Measurements from ENCODE around the gene TMEM54.

Gene TMEM54

GRCh38 chr1:32931760-32932159, 30.6 kb upstream of the TMEM54 start:
- Histone ChIP-seq H3K4me1 (ENCODE audit: control insufficient read depth, low read depth, low read length) (peaks cover 5% of the 10 kb centered on the region), H3K9me3 (ENCODE audit: control insufficient read depth, low read depth, low read length) (no peaks in the 10 kb centered on the region), H3K27ac (ENCODE audit: low read length) (no peak overlapping the region), H3K36me3 (ENCODE audit: control insufficient read depth, low read depth, low read length) (peaks cover 12% of the 10 kb centered on the region), H3K27me3 (ENCODE audit: control insufficient read depth, insufficient read depth, low read length) (peaks cover 25% of the 10 kb centered on the region), H3K9ac (ENCODE audit: low read length) (no peak overlapping the region), H3K4me3 (ENCODE audit: low read length) (no peak overlapping the region)

DNA sequence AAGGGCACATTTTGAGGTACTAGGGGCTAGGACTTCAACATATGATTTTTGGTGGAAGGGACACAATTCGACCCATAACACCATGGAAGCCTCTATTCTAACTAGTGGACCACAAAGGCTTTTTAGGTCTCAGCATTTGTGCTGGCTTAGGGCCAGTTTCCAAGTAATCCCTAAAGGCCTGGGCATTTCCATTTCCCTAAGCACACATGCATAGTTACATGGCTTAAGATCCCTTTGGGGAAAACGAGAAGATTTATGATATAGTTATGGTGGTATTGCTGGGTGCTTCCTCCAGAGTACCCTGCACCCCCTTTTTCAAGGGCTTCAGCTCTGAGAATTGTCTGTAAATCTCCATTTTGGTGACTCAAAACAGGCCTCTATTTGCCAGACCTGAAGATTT, 28.2 kb upstream of the TMEM54 start:
- Histone ChIP-seq H3K27ac (ENCODE audit: low read length) (no peak overlapping the region), H3K36me3 (ENCODE audit: control insufficient read depth, low read depth, low read length) (no peaks in the 10 kb centered on the region), H3K9me3 (ENCODE audit: control insufficient read depth, low read depth, low read length) (no peaks in the 10 kb centered on the region), H3K9ac (ENCODE audit: low read length) (no peak overlapping the region), H3K4me1 (ENCODE audit: control insufficient read depth, low read depth, low read length) (peaks cover 5% of the 10 kb centered on the region), H3K27me3 (ENCODE audit: control insufficient read depth, insufficient read depth, low read length) (peaks cover 49% of the 10 kb centered on the region), H3K4me3 (ENCODE audit: low read length) (no peak overlapping the region)

- no peaks in the 10 kb centered on the region for H3K36me3 ChIP-seq (ENCODE audit: control insufficient read depth, low read depth, low read length)
- H3K9ac ChIP-seq (ENCODE audit: low read length), result no peak overlapping the region
- H3K4me3 ChIP-seq (ENCODE audit: low read length), result no peak overlapping the region
- no peak overlapping the region for H3K27ac ChIP-seq (ENCODE audit: low read length)
- peaks cover 55% of the 10 kb centered on the region for H3K27me3 ChIP-seq (ENCODE audit: control insufficient read depth, insufficient read depth, low read length)
- H3K9me3 ChIP-seq (ENCODE audit: control insufficient read depth, low read depth, low read length), result no peaks in the 10 kb centered on the region
- peaks cover 2% of the 10 kb centered on the region for H3K4me1 ChIP-seq (ENCODE audit: control insufficient read depth, low read depth, low read length)
Measured at GRCh38 chr1:32928715-32929114, 27.5 kb upstream of the TMEM54 start.

GRCh38 chr1:32928285-32928684, 27.1 kb upstream of the TMEM54 start:
- Histone ChIP-seq H3K9ac (ENCODE audit: low read length) (no peak overlapping the region), H3K4me3 (ENCODE audit: low read length) (no peak overlapping the region), H3K27me3 (ENCODE audit: control insufficient read depth, insufficient read depth, low read length) (peaks cover 59% of the 10 kb centered on the region), H3K27ac (ENCODE audit: low read length) (no peak overlapping the region), H3K9me3 (ENCODE audit: control insufficient read depth, low read depth, low read length) (no peaks in the 10 kb centered on the region), H3K4me1 (ENCODE audit: control insufficient read depth, low read depth, low read length) (no peaks in the 10 kb centered on the region), H3K36me3 (ENCODE audit: control insufficient read depth, low read depth, low read length) (no peaks in the 10 kb centered on the region)

DNA sequence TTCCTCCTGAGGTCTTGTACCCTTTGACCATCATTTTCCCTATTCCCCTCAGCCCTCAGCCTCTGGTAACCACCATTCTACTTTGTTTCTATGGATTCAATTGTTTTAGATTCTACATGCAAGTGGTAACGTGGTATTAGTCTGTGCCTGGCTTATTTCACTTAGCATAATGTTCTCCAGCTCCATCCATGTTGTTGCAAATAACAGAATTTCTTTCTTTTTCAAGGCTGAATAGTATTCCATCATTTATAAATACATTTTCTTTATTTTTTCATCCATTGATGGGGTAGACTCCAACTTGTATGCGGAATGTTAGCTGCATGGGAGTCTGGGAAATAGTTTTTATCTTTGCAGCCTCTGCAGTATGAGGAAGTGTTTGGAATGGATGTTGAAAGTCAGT, 26.3 kb upstream of the TMEM54 start:
- H3K9me3 ChIP-seq (ENCODE audit: control insufficient read depth, low read depth, low read length), result no peaks in the 10 kb centered on the region
- no peaks in the 10 kb centered on the region for H3K36me3 ChIP-seq (ENCODE audit: control insufficient read depth, low read depth, low read length)
- H3K4me3 ChIP-seq (ENCODE audit: low read length), result no peak overlapping the region
- H3K9ac ChIP-seq (ENCODE audit: low read length), result no peak overlapping the region
- H3K27ac ChIP-seq (ENCODE audit: low read length), result no peak overlapping the region
- H3K4me1 ChIP-seq (ENCODE audit: control insufficient read depth, low read depth, low read length), result no peaks in the 10 kb centered on the region
- H3K27me3 ChIP-seq (ENCODE audit: control insufficient read depth, insufficient read depth, low read length), result peaks cover 68% of the 10 kb centered on the region

DNA sequence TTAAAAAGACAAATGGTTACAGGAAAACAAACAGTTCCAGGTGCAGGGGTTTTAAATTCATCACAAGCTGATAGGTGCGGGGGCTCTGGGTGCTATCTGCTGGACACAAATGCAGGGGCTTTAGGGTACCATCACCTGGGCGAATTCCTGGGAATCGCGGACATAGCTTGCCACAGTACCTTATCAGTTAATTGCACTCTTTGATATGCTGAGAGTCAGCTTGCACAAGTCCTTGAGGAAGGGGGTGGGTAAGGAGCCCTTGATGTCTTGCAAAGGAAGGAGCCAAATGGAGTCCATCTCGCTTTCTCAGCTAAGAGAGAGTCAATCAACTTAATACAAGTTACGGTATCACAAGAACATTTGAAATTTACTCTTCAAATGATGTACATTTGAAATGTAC, 25.4 kb upstream of the TMEM54 start:
- Histone ChIP-seq H3K27me3 (ENCODE audit: control insufficient read depth, insufficient read depth, low read length) (peaks cover 68% of the 10 kb centered on the region), H3K9ac (ENCODE audit: low read length) (no peak overlapping the region), H3K36me3 (ENCODE audit: control insufficient read depth, low read depth, low read length) (no peaks in the 10 kb centered on the region), H3K4me3 (ENCODE audit: low read length) (peak overlapping the region; percentile 71), H3K4me1 (ENCODE audit: control insufficient read depth, low read depth, low read length) (no peaks in the 10 kb centered on the region), H3K27ac (ENCODE audit: low read length) (no peak overlapping the region), H3K9me3 (ENCODE audit: control insufficient read depth, low read depth, low read length) (no peaks in the 10 kb centered on the region)

- Histone ChIP-seq H3K27ac (ENCODE audit: low read length) (no peak overlapping the region), H3K9ac (ENCODE audit: low read length) (no peak overlapping the region), H3K27me3 (ENCODE audit: control insufficient read depth, insufficient read depth, low read length) (peaks cover 68% of the 10 kb centered on the region), H3K36me3 (ENCODE audit: control insufficient read depth, low read depth, low read length) (no peaks in the 10 kb centered on the region), H3K9me3 (ENCODE audit: control insufficient read depth, low read depth, low read length) (no peaks in the 10 kb centered on the region), H3K4me3 (ENCODE audit: low read length) (peak overlapping the region; percentile 71), H3K4me1 (ENCODE audit: control insufficient read depth, low read depth, low read length) (no peaks in the 10 kb centered on the region)
Measured at GRCh38 chr1:32925403-32926162, 24.4 kb upstream of the TMEM54 start.

GRCh38 chr1:32924881-32925344, 23.7 kb upstream of the TMEM54 start:
- peaks cover 68% of the 10 kb centered on the region for H3K27me3 ChIP-seq (ENCODE audit: control insufficient read depth, insufficient read depth, low read length)
- no peaks in the 10 kb centered on the region for H3K9me3 ChIP-seq (ENCODE audit: control insufficient read depth, low read depth, low read length)
- H3K36me3 ChIP-seq (ENCODE audit: control insufficient read depth, low read depth, low read length), result no peaks in the 10 kb centered on the region
- no peak overlapping the region for H3K27ac ChIP-seq (ENCODE audit: low read length)
- no peaks in the 10 kb centered on the region for H3K4me1 ChIP-seq (ENCODE audit: control insufficient read depth, low read depth, low read length)
- no peak overlapping the region for H3K9ac ChIP-seq (ENCODE audit: low read length)
- peak overlapping the region; percentile 71 for H3K4me3 ChIP-seq (ENCODE audit: low read length)

DNA sequence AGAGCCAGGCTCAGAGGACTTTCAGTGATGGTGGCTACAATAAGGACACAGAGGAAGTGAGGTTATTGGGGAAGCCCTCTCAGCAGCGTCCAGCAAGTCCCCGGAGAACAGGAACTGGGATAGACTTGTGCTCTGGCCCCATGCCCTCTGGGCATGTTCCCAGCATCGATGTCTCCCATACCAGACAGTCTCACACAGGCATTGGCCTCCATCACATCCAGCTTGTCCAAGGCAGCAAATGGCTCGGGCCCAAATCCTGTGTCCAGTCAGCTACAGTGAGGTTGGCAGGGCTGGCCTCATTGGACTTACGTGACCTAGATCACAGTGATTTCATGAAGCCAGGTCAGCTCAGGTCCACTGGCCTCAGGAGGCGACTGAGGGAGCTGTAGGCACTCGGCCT, 19.6 kb upstream of the TMEM54 start:
- no peaks in the 10 kb centered on the region for H3K4me1 ChIP-seq (ENCODE audit: control insufficient read depth, low read depth, low read length)
- no peak overlapping the region for H3K9ac ChIP-seq (ENCODE audit: low read length)
- H3K4me3 ChIP-seq (ENCODE audit: low read length), result no peak overlapping the region
- peaks cover 34% of the 10 kb centered on the region for H3K27me3 ChIP-seq (ENCODE audit: control insufficient read depth, insufficient read depth, low read length)
- H3K9me3 ChIP-seq (ENCODE audit: control insufficient read depth, low read depth, low read length), result no peaks in the 10 kb centered on the region
- H3K36me3 ChIP-seq (ENCODE audit: control insufficient read depth, low read depth, low read length), result no peaks in the 10 kb centered on the region
- H3K27ac ChIP-seq (ENCODE audit: low read length), result no peak overlapping the region

GRCh38 chr1:32919811-32920733, 18.9 kb upstream of the TMEM54 start:
- no peaks in the 10 kb centered on the region for H3K36me3 ChIP-seq (ENCODE audit: control insufficient read depth, low read depth, low read length)
- no peaks in the 10 kb centered on the region for H3K9me3 ChIP-seq (ENCODE audit: control insufficient read depth, low read depth, low read length)
- no peak overlapping the region for H3K4me3 ChIP-seq (ENCODE audit: low read length)
- H3K9ac ChIP-seq (ENCODE audit: low read length), result no peak overlapping the region
- H3K27ac ChIP-seq (ENCODE audit: low read length), result no peak overlapping the region
- no peaks in the 10 kb centered on the region for H3K4me1 ChIP-seq (ENCODE audit: control insufficient read depth, low read depth, low read length)
- peaks cover 26% of the 10 kb centered on the region for H3K27me3 ChIP-seq (ENCODE audit: control insufficient read depth, insufficient read depth, low read length)

GRCh38 chr1:32918179-32918578, 17.0 kb upstream of the TMEM54 start:
- Histone ChIP-seq H3K27me3 (ENCODE audit: control insufficient read depth, insufficient read depth, low read length) (peaks cover 7% of the 10 kb centered on the region), H3K27ac (ENCODE audit: low read length) (no peak overlapping the region), H3K4me3 (ENCODE audit: low read length) (no peak overlapping the region), H3K4me1 (ENCODE audit: control insufficient read depth, low read depth, low read length) (no peaks in the 10 kb centered on the region), H3K9me3 (ENCODE audit: control insufficient read depth, low read depth, low read length) (no peaks in the 10 kb centered on the region), H3K9ac (ENCODE audit: low read length) (no peak overlapping the region), H3K36me3 (ENCODE audit: control insufficient read depth, low read depth, low read length) (no peaks in the 10 kb centered on the region)
